Stimulated activated CD4-positive, alpha-beta T cell treated with anti-CD3 and anti-CD28 coated beads, Interleukin-12 subunit alpha, Interleukin-12 subunit beta, amount 100 ng/mL, for 4 hours (primary cell): Measurements from ENCODE around the gene KCNH3.
A peak's percentile ranks its signal among the peaks of the same experiment; 100 is the strongest.
"Not testable (repeated sequence)": the region's sequence is repeated elsewhere in the genome, so short reads cannot be mapped to it uniquely, and the experiment has no call there.

Experiments used
- DNase-seq: peaks from one replicate; pipeline ENCODE4 v3.0.0-alpha.2; 2020

KCNH3 gene

DNA sequence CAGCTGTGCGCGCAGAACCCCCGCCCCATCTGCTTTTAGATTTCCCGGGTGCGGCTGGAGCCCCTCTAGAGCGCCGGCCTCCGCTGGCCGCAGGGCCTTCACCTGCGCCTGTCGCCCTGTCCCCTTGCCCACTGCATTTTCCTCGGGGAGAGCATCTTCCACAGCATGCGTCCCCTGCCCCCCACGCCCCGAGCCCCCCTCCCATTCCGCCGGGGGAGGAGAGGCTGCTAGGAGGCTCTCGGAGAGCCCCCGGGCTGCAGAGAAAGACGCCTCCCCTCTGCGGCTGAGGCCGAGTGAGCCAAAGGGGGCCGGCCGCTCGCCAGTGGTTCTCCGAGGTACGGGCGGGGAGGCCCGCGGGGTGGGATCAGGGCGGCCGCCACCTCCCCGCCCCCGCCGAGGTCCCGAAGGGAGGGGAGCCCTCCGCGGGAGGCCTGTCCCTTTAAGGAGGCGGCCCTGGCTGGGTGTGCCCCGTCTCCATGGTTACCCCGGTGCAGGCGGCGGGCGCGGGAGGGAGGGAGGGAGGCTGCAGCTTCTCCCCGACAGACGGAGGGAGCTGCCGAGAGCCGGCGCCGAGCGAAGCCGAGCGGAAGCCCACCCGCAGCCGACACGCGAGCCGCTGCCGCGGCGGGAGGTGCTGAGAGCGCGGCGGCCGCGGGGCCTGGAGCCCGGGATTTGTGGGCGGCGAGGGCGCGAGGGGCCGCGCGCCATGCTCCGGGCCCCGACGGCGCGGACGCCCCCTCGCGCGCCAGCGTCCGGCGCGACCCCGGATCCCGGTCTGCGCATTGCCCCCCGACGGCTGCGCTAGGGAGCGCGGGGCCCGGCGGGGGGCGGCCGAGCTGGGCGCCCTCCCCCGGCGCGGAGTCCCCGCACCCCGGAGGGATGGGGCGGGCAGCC, at the start of gene KCNH3:
Gene KCNH3 (plus strand): TSS at position 521 of the 894 bp plus-strand sequence. CDS start 387 bp downstream, outside the sequence.
- DNase-seq: peak; percentile 76

- DNase-seq: no peak
These were observed 49.7 kb upstream of the KCNH3 start for GRCh38 chr12:49489154-49489553.

DNA sequence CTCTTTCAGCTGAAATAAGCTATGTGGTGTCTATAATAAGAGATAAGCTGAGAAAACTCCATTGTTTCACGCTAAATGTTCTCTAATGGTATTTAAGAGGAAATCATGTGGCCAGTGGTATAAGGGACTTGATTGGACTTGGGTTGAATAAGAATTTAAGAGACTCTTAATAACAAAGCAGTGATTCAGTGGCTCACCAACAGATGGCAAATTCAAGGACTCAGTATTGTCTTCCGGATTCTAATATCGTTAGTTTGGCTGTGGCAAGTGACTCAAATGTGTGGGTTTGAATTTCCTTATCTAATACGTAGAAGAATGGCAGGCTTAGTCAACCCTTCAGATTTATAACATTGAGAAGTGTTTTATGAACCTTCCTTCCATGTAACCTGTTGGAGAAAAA, 49.1 kb upstream of the KCNH3 start:
- DNase-seq: no peak

- no peak for DNase-seq
These were observed 47.0 kb upstream of the KCNH3 start for GRCh38 chr12:49491823-49492222.

DNA sequence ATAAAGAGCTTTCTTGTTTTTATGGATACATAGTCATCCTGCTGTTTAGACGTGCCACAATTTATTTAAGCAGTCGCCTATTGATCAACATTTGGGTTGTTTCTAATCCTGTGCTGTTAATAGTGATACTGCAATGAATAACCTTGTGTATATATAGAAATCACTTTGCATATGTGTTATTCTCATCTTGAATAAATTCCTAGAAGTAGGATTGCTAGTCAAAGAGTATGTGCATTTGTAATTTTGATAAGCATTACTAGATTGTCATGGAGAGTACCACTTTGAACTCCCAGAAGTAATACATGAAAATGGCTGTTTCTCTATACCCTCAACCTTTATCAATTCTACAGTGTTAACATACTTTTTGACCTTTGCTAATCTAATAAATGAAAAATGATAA, 44.9 kb upstream of the KCNH3 start:
- DNase-seq: no peak

- DNase-seq: no peak
These were observed 42.1 kb upstream of the KCNH3 start for GRCh38 chr12:49496417-49497360.

- no peak for DNase-seq
These were observed 36.9 kb upstream of the KCNH3 start for GRCh38 chr12:49501895-49502294.

DNA sequence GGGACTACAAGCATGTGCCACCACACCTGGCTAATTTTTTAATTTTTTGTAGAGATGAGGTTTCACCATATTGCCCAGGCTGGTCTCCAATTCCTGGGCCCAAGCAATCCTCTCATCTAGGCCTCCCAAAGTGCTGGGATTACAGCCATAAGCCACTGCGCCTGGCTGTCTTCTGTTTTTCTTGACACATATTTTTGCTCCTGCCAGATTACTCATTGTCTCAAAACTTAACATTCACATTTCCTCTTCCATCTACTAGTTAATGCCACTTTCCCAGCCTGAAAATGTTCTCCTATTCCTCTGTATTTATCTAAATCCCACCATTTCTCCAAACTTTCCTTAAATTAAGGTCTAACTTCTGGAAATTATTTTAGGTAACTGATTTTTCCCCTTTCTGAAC, 36.2 kb upstream of the KCNH3 start:
- no peak for DNase-seq

DNA sequence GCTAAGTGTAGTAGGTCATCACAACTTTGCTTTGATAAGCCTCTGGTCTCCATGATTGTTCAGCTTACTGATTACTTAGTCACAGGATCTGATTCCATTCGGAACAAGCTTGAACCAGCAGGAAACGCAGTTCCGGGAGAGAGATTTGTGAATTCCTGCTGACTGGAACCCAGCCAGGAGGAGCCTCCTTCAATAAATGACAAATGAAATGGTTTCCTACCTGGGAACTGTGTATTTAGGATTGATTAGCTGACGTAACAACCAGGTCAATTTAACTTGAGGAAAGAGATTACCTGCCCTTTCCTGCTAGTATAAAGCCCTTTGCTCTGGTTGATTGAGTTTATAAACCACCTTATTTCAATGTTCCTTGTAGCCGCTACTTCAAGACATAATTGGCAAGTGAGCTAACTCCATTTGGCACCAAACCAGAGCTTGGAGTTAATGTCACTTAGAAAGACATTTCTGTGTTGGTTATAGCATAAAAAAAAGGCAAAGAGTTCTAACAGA, 35.1 kb upstream of the KCNH3 start:
- DNase-seq: no peak

- DNase-seq: no peak
These were observed 33.2 kb upstream of the KCNH3 start for GRCh38 chr12:49505672-49506071.

- DNase-seq: no peak
These were observed 31.7 kb upstream of the KCNH3 start for GRCh38 chr12:49507139-49507538.

GRCh38 chr12:49509681-49510080, 29.1 kb upstream of the KCNH3 start:
- not testable (repeated sequence) for DNase-seq

GRCh38 chr12:49511410-49511809, 27.4 kb upstream of the KCNH3 start:
- DNase-seq: no peak

GRCh38 chr12:49512546-49512945, 26.3 kb upstream of the KCNH3 start:
- DNase-seq: no peak

- DNase-seq: no peak
These were observed 23.6 kb upstream of the KCNH3 start for GRCh38 chr12:49515266-49515665.

DNA sequence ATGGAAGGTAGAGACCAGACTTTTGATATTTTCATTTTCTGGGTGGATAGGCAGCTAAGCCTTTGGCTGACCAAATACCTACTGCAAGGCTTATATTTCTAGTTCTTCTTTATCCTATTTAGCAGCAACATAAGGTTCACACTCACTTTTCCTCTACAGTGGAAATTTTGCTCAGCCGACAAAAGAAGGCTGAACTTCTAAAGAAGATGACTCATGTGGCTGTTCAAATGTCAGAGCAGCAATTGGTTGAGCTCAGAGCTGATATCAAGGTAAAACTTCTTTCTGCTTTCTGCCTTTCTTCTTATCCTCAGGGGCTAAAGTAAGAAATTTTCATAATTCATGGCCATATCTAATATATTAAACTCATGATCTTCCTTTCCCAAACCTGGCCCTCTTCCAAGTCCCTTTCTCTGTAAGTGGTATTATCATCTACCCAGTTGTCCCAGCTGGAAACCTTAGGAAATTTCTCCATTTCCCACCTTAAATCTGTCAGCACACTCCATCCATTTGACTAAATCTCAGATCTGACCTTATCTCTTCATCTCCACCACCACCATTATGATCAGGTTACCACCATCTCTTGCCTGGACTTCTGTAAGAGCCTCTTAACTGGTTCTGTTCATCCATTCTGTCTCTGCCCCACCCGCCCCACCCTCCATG, 19.8 kb upstream of the KCNH3 start:
- no peak for DNase-seq

DNA sequence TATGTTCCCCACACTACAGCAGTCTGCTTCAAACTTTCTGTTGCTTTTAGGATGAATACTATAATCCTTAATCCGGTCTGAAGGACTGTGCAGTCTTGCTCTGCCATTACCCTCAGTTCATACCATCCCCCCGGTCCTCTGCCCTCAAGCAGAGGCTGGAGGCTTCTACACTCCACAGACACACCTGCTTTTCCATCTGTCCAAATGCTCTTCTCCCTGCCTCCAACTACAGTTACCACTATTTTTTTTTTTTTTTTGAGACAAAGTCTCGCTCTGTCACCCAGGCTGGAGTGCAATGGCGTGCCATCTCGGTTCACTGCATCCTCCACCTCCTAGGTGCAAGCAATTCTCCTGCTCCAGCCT, 19.3 kb upstream of the KCNH3 start:
- DNase-seq: no peak

GRCh38 chr12:49521389-49521788, 17.4 kb upstream of the KCNH3 start:
- DNase-seq: no peak

DNA sequence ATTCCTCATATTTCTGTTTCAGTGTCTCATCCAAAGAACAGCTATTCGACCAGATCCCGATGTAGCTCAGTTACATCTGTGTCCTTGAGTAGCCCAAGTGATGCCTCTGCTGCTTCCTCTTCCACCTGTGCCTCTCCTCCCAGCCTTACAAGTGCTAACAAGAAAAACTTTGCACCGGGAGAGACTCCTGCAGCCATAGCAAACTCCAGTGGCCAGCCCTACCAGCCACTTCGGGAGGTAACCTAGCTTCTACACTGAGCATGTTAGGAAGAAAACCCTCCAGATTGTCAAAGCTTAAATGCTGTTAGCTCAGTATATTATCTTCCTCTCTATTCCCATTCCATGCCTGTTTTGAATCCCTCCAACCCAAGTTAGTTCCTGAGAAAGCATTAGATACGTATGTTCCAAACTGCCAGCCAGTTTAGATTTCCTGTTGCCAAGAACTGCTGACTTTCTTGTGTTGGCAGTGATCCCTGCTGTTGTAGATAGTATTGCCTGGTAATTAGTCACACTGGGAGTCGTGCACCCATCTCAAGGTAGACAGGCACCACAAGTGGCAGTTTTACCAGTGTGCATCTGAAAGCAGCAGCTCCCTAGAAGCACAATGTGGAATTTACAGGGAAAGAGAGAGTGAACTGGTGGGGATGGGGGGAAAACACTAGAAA, 14.0 kb upstream of the KCNH3 start:
- DNase-seq: no peak

GRCh38 chr12:49525942-49526341, 12.9 kb upstream of the KCNH3 start:
- DNase-seq: no peak

DNA sequence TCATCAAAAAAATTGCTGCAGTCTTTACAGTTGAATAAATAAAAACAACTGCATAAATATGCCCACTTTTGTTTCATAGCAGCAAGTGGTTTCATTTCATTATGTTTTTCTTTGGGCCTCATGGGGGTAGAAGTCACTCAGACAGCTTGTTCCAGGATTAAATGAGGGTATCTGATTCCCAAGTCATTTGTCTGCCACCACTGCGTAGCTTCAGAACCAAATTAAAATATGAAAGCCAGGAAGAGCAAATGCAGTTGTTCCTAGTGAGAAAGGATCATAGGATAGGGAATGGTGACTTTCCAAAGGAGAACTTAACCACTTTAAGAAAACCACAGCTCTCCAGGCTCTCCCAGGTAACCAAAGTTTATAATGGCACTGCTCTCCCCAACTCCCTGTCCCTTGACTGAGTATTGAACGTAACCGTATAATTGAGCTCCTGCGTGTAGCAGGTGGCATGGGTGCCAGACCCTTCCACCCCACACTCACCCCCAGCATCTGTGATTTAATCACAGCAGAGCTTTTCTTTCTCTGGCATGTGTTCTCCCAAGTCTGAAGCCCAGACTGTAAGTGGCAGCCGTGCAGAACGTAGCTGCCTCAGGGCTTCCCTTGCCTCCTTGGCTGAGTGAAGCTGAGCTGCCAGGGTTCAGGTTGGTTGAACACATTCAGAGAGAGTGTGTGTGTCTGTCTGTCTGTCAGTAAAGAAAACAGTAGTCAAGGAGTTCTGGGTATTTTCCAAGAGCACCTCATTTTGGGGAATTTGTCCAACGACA, 11.3 kb upstream of the KCNH3 start:
- DNase-seq: no peak

GRCh38 chr12:49529414-49529813, 9.4 kb upstream of the KCNH3 start:
- DNase-seq: no peak
